GM23248 (cell line): Measurements from ENCODE around the gene TSBP1. TPM values are rescaled to one million over a fixed set of nuclear protein-coding genes. Genes with fewer than 3 reads are reported as not detected.

ENCODE experiments used
- DNase-seq: peaks from one replicate; pipeline ENCODE4 v3.0.0-alpha.2; 2015
- H2AFZ ChIP-seq: fragments of 200-600 bp; sonication (generic); 2 replicates; pipeline ENCODE4 v1.6.1; 2016; ENCODE audit warnings: antibody characterized with exemption
- H3F3A ChIP-seq: fragments of 200-600 bp; sonication (generic); 2 replicates; pipeline ENCODE4 v1.6.1; 2016; ENCODE audit warnings: mild to moderate bottlenecking, antibody characterized with exemption, mixed run types; ENCODE audit not compliant: insufficient read depth
- H3K27ac ChIP-seq: fragments of 200-600 bp; sonication (generic); 2 replicates; pipeline ENCODE4 v1.5.1; 2016; ENCODE audit warnings: mild to moderate bottlenecking
- H3K27me3 ChIP-seq: fragments of 200-600 bp; sonication (generic); replicated peaks from 2 replicates; pipeline ENCODE4 v1.6.1; 2016; ENCODE audit warnings: mild to moderate bottlenecking; ENCODE audit not compliant: insufficient read depth
- H3K36me3 ChIP-seq: fragments of 200-600 bp; sonication (generic); 2 replicates; pipeline ENCODE4 v1.6.1; 2016; ENCODE audit warnings: low read depth, mild to moderate bottlenecking
- H3K4me1 ChIP-seq: fragments of 200-600 bp; sonication (generic); 2 replicates; pipeline ENCODE4 v1.6.1; 2016; ENCODE audit warnings: mild to moderate bottlenecking; ENCODE audit not compliant: insufficient read depth
- H3K4me2 ChIP-seq: fragments of 200-600 bp; sonication (generic); one replicate; pipeline ENCODE4 v1.6.1; 2016; ENCODE audit warnings: mild to moderate bottlenecking; ENCODE audit not compliant: unreplicated experiment
- H3K4me3 ChIP-seq: fragments of 200-600 bp; sonication (generic); 2 replicates; pipeline ENCODE4 v1.5.1; 2016; ENCODE audit warnings: mild to moderate bottlenecking
- H3K79me2 ChIP-seq: fragments of 200-600 bp; sonication (generic); 2 replicates; pipeline ENCODE4 v1.6.1; 2016; ENCODE audit warnings: mild to moderate bottlenecking; ENCODE audit not compliant: insufficient read depth
- H3K9ac ChIP-seq: fragments of 200-600 bp; sonication (generic); 2 replicates; pipeline ENCODE4 v1.6.1; 2016; ENCODE audit warnings: mild to moderate bottlenecking
- H3K9me2 ChIP-seq: fragments of 200-600 bp; sonication (generic); 2 replicates; pipeline ENCODE4 v1.6.1; 2016; ENCODE audit warnings: mixed run types, mild to moderate bottlenecking, moderate library complexity; ENCODE audit not compliant: insufficient read depth
- H3K9me3 ChIP-seq: fragments of 200-600 bp; sonication (generic); one replicate; pipeline ENCODE4 v1.6.1; 2017; ENCODE audit warnings: low read depth
- H4K20me1 ChIP-seq: fragments of 200-600 bp; sonication (generic); 2 replicates; pipeline ENCODE4 v1.6.0; 2016; ENCODE audit not compliant: insufficient read depth
- EZH2 ChIP-seq: fragments of 200-600 bp; sonication (generic); IDR thresholded peaks from 2 replicates; pipeline ENCODE4 v1.6.1; 2018; ENCODE audit warnings: antibody characterized with exemption, mild to moderate bottlenecking; ENCODE audit not compliant: insufficient read depth, poor library complexity, severe bottlenecking
- EZH2phosphoT487 ChIP-seq: fragments of 200-600 bp; sonication (generic); IDR thresholded peaks from 2 replicates; pipeline ENCODE4 v1.6.1; 2018; ENCODE audit warnings: antibody characterized with exemption, moderate library complexity, mild to moderate bottlenecking, low read depth; ENCODE audit not compliant: insufficient read depth
- WGBS, 2 experiments: methylation state at CpG; one replicate each; pipeline ENCODE4 v1.1.6; 2015 to 2017; ENCODE audit warnings: low lambda C conversion rate in 2 of 2, low coverage in 1 of 2; ENCODE audit errors: missing lambda C conversion rate in 2 of 2; 5-methylcytosine and 5-hydroxymethylcytosine counted together
- in situ Hi-C: fragments of 300-500 bp; cut with MboI; formaldehyde crosslinking; loops from 2 replicates; pipeline ENCODE4 v1.15.0; 2020
- polyA plus RNA-seq: library from polyadenylated mRNA; unstranded; fragments of >200 nt; fragmentation: Nextera tagmentation; extraction: Ambion mirVana; gene quantifications from 2 replicates; pipeline ENCODE4 v1.2.1, GENCODE V29; 2016
- small RNA-seq: library from RNA; depleted of rRNA; stranded (forward); fragments of <200 nt; gene quantifications from one replicate; pipeline ENCODE3, GENCODE V24; 2014; ENCODE audit warnings: low read depth, low replicate concordance
- total RNA-seq: library from RNA; depleted of rRNA; stranded (reverse); fragments of >200 nt; shearing (Covaris generic); gene quantifications from 2 replicates; pipeline ENCODE4 v1.2.3, GENCODE V29; 2014; rRNA removed

Gene TSBP1
- total and polyA plus RNA-seq, 2 experiments from 2014 or later = not detected

- in situ Hi-C loops = loop anchor here (25.0 kb wide), 1 partner anchor 168 kb away; the partner anchor contains the start of gene BTNL2
- Histone ChIP-seq H4K20me1 (no peaks in the 10 kb centered on the region), H3K9me3 (no peaks in the 10 kb centered on the region), H3K9me2 (no peaks in the 10 kb centered on the region), H3K36me3 (no peaks in the 10 kb centered on the region), H3K4me2 (peak overlapping the region; percentile 77), H2AFZ (peak overlapping the region; percentile 93), H3K27ac (no peak overlapping the region), H3K9ac (peak overlapping the region; percentile 61), H3K4me1 (peaks cover 5% of the 10 kb centered on the region; the same call in 1 of the 2 replicates), H3K79me2 (no peaks in the 10 kb centered on the region), H3K27me3 (no peaks in the 10 kb centered on the region), H3K4me3 (peak overlapping the region; percentile 60), H3F3A (no peaks in the 10 kb centered on the region)
- peak; percentile 60 for DNase-seq
- WGBS, 2 experiments = 37 to 41% methylated on average over 4 of the region's 4 CpGs
- no peak for TF ChIP-seq EZH2
- no peak for TF ChIP-seq EZH2phosphoT487
Observed at GRCh38 chr6:32244270-32244669, 127.4 kb downstream of the TSBP1 start.

Small RNA genes lying within 50 kb of the gene (small RNA-seq; reads per million reads assigned to genes)
- not detected for gene RNU6-603P

Other genes starting within 250 kb of the TSBP1 start
- 33.3 and 37.3 TPM in 2 replicates for gene ATF6B, start 243.7 kb downstream of the TSBP1 start, total RNA-seq
- 51.7 and 54.1 TPM in 2 replicates for gene ATF6B, start 243.7 kb downstream of the TSBP1 start, polyA plus RNA-seq
- 2.9 and 5.3 TPM in 2 replicates for gene FKBPL, start 241.6 kb downstream of the TSBP1 start, total RNA-seq
- 6.2 and 6.9 TPM in 2 replicates for gene FKBPL, start 241.6 kb downstream of the TSBP1 start, polyA plus RNA-seq
- gene PRRT1, start 220.0 kb downstream of the TSBP1 start, total RNA-seq = 1.2 TPM in 1 of 2 replicates, not detected in the other
- 2.1 and 2.2 TPM in 2 replicates for gene PRRT1, start 220.0 kb downstream of the TSBP1 start, polyA plus RNA-seq
- gene PPT2, start 217.8 kb downstream of the TSBP1 start, total RNA-seq = 12.8 and 16.2 TPM in 2 replicates
- gene PPT2, start 217.8 kb downstream of the TSBP1 start, polyA plus RNA-seq = 10.3 and 14.3 TPM in 2 replicates
- 2.2 and 6.2 TPM in 2 replicates for gene EGFL8, start 207.3 kb downstream of the TSBP1 start, total RNA-seq
- gene EGFL8, start 207.3 kb downstream of the TSBP1 start, polyA plus RNA-seq = 2.6 and 3.8 TPM in 2 replicates
- 57.2 and 71.2 TPM in 2 replicates for gene AGPAT1, start 195.8 kb downstream of the TSBP1 start, total RNA-seq
- 36.9 and 39.7 TPM in 2 replicates for gene AGPAT1, start 195.8 kb downstream of the TSBP1 start, polyA plus RNA-seq
- 48.1 and 48.2 TPM in 2 replicates for gene RNF5, start 193.5 kb downstream of the TSBP1 start, total RNA-seq
- gene RNF5, start 193.5 kb downstream of the TSBP1 start, polyA plus RNA-seq = 58.8 and 63.2 TPM in 2 replicates
- gene AGER, start 187.7 kb downstream of the TSBP1 start, total RNA-seq = 0.22 TPM in 1 of 2 replicates, not detected in the other
- 1.2 and 1.4 TPM in 2 replicates for gene AGER, start 187.7 kb downstream of the TSBP1 start, polyA plus RNA-seq
- 25.4 and 27.6 TPM in 2 replicates for gene PBX2, start 181.7 kb downstream of the TSBP1 start, total RNA-seq
- 2.6 and 3.1 TPM in 2 replicates for gene PBX2, start 181.7 kb downstream of the TSBP1 start, polyA plus RNA-seq
- gene GPSM3, start 179.3 kb downstream of the TSBP1 start, total RNA-seq = 5.4 and 7.7 TPM in 2 replicates
- 6.8 and 7.3 TPM in 2 replicates for gene GPSM3, start 179.3 kb downstream of the TSBP1 start, polyA plus RNA-seq
- 0.38 and 0.65 TPM in 2 replicates for gene NOTCH4, start 147.8 kb downstream of the TSBP1 start, total RNA-seq
- 1.2 TPM in 2 replicates for gene NOTCH4, start 147.8 kb downstream of the TSBP1 start, polyA plus RNA-seq
- not detected in 2 replicates for gene BTNL2, start 35.3 kb upstream of the TSBP1 start, total RNA-seq
- gene BTNL2, start 35.3 kb upstream of the TSBP1 start, polyA plus RNA-seq = not detected in 2 replicates
- gene HLA-DRA, start 68.0 kb upstream of the TSBP1 start, total RNA-seq = 0.89 TPM in 1 of 2 replicates, not detected in the other
- gene HLA-DRA, start 68.0 kb upstream of the TSBP1 start, polyA plus RNA-seq = 0.80 and 2.0 TPM in 2 replicates
- not detected in 2 replicates for gene HLA-DRB5, start 158.4 kb upstream of the TSBP1 start, total RNA-seq
- gene HLA-DRB5, start 158.4 kb upstream of the TSBP1 start, polyA plus RNA-seq = 0.19 TPM in 1 of 2 replicates, not detected in the other
- gene HLA-DRB1, start 217.9 kb upstream of the TSBP1 start, total RNA-seq = not detected in 2 replicates
- 0.21 and 0.52 TPM in 2 replicates for gene HLA-DRB1, start 217.9 kb upstream of the TSBP1 start, polyA plus RNA-seq